NCI-H2107 treated with DMSO at 0.1 percent for 48 hours (cell line): ENCODE data around the gene CROCC2.

ENCODE experiments used
- DNase-seq: peaks from one replicate; lab custom pipeline; 2025; ENCODE audit not compliant: unreplicated experiment; lab: John Stamatoyannopoulos, UW

CROCC2 gene

GRCh38 chr2:240919786-240920782, 13.9 kb downstream of the CROCC2 start:
- no peak for DNase-seq

- no peak for DNase-seq
Observed at GRCh38 chr2:240920783-240921231, 14.7 kb downstream of the CROCC2 start.

GRCh38 chr2:240921311-240921994, 15.3 kb downstream of the CROCC2 start:
- no peak for DNase-seq

GRCh38 chr2:240921995-240922244, 15.8 kb downstream of the CROCC2 start:
- no peak for DNase-seq

GRCh38 chr2:240922245-240922981, 16.3 kb downstream of the CROCC2 start:
- DNase-seq: no peak

- no peak for DNase-seq
Observed at GRCh38 chr2:240922982-240923537, 16.9 kb downstream of the CROCC2 start.

- no peak for DNase-seq
Observed at GRCh38 chr2:240925191-240925567, 19.0 kb downstream of the CROCC2 start.

GRCh38 chr2:240925568-240926515, 19.7 kb downstream of the CROCC2 start:
- DNase-seq: no peak

- no peak for DNase-seq
Observed at GRCh38 chr2:240926516-240927389, 20.6 kb downstream of the CROCC2 start.

- no peak for DNase-seq
Observed at GRCh38 chr2:240927390-240927781, 21.2 kb downstream of the CROCC2 start.

- DNase-seq: no peak
Observed at GRCh38 chr2:240928476-240929363, 22.6 kb downstream of the CROCC2 start.

GRCh38 chr2:240929364-240930095, 23.4 kb downstream of the CROCC2 start:
- DNase-seq: no peak

GRCh38 chr2:240930096-240930630, 24.0 kb downstream of the CROCC2 start:
- DNase-seq: no peak

- DNase-seq: no peak
Observed at GRCh38 chr2:240930631-240931318, 24.6 kb downstream of the CROCC2 start.

GRCh38 chr2:240931319-240931949, 25.3 kb downstream of the CROCC2 start:
- DNase-seq: no peak

- DNase-seq: no peak
Observed at GRCh38 chr2:240932001-240932723, 26.0 kb downstream of the CROCC2 start.
